GM12892 (cell line): ENCODE results near the gene DAPK2. TPM values are rescaled to one million over a fixed set of nuclear protein-coding genes. Genes with fewer than 3 reads are reported as not detected.
"Not testable (repeated sequence)": the region's sequence is repeated elsewhere in the genome, so short reads cannot be mapped to it uniquely, and the experiment has no call there.

Experiments
- DNase-seq: peaks from one replicate; pipeline ENCODE4 v3.0.0; 2011; ENCODE audit not compliant: insufficient read length
- FAIRE-seq: peaks from 2 replicates; lab custom pipeline; 2011; peaks lifted over from hg19 to GRCh38; lab: Jason Lieb, UNC
- POLR2A ChIP-seq: IDR thresholded peaks from 2 replicates; pipeline ENCODE4 v1.6.1; 2011; ENCODE audit warnings: low read depth, low read length, control low read depth
- POLR2AphosphoS5 ChIP-seq: IDR thresholded peaks from 2 replicates; pipeline ENCODE4 v1.6.1; 2011; ENCODE audit warnings: low read depth, low read length, control low read depth
- TAF1 ChIP-seq: IDR thresholded peaks from 2 replicates; pipeline ENCODE4 v1.6.1; 2011; ENCODE audit warnings: low read depth, mild to moderate bottlenecking, control low read depth, low read length, borderline replicate concordance
- polyA plus RNA-seq: library from polyadenylated mRNA; unstranded; fragments of >200 nt; gene quantifications from one replicate; pipeline ENCODE4 v1.2.1, GENCODE V29; 2012; ENCODE audit warnings: missing spikeins, inconsistent platforms; ENCODE audit not compliant: missing spikeins

Gene DAPK2
- 8.3 TPM for polyA plus RNA-seq

DNA sequence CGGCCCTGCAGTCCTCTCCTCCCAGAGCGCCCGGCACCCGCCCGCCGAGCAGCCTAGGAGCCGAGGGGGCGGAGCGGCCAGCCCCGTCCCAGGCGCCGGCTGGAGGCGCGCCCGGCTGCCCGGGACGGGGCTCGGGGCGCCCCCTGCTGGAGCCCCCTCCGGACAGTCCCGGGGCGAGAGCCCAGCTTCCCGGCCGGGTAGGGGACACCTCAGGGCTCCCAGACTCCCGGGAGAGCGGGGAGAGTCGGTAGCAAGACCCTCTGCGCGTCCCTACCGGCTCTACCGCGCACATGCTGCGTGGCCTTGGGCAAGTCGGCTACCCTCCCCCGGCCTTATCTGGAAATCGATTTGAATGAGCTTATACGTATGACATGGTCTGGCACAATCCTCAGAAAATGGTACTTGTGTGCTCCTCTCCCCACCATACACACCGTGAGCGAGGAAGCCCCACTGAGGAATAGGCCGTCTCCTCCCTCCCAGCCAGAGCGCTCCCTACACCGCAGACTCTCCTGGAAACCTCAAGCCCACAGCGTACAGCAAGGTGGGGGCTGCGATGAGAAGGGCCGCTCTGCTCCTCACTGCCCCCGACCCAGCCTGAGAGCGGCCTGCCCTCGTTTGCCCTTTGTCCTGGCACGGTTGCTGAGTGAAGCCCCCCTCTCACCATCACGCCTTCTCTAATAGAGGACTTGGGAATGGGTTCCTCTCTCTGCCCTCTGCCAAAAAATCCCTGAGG is at the start of gene DAPK2:
Gene DAPK2, minus strand, starts transcription at position 65 of the 733 bp plus-strand sequence. CDS start 6,224 bp downstream, outside the sequence.
- peak; percentile 38 for FAIRE-seq
- peak; percentile 91 for DNase-seq
- TF ChIP-seq POLR2A: no peak
- no peak for TF ChIP-seq TAF1
- no peak for TF ChIP-seq POLR2AphosphoS5

DNA sequence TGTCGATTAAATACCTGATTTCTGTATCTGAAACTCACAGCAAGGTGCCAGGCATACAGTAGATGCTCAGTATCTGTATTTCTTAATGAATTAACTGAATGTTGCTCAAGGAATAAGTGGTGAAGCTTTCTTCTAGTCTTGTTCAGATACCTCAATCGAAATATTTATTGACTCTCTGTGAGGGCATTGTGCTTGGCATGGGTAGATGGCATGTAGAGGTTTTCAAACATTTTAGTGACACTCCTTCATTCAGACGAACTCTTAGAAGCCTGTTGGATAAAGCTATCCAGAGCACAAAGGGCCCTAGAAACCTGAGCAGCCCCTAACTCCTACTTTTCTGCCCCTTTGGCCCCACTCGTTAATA is 49.1 kb upstream of the DAPK2 start:
- TF ChIP-seq POLR2A (no peak), POLR2AphosphoS5 (no peak), TAF1 (no peak)
- DNase-seq (no peak), FAIRE-seq (no peak)

DNA sequence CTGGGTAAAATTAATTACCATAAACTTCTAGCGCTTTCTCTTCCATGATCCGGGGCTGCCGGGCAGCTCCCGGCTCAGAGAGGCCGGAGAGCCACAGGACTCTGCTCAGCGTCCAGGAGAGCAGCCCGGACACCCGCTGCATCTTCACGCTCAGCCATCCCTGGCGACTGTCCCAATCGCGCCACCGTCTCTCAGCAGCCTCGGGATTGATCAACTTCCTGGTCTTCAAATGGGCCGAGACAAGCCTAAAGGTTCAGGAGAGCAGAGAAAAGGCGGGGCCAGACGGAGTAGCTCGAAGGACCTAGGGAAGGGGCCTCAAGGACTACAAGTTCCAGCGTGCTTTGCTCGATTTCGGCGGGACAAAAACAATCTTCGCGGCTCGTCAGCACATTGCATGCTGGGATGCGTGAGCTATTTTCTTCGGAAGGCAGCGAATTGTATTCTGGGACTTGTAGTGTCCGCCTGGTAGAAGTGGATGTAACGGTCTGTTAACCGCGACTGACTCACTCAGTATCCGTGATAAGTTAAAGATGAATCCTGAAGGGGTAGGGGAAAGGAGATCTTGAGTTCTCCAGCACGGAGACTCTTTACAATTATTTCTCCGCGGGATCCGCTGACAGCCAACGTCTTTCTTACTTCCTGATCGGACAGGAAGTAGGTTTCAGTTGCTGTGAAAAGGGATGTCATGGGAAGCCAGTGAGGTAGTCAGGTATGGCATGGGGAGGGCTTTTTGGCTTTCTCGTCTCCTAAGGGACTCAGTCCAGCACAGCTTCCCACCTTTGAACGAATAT is 47.5 kb upstream of the DAPK2 start, which contains the start of gene CIAO2A:
Gene CIAO2A, minus strand, starts transcription at position 212 of the 791 bp plus-strand sequence. Its CDS starts 70 bp downstream, at position 142.
- TF ChIP-seq TAF1 (0 out of 2 replicates have a peak, but pooled peaks have one; percentile 13), POLR2AphosphoS5 (peak; percentile 62; the same call in 1 of the 2 replicates), POLR2A (no peak)
- DNase-seq (peak; percentile 55), FAIRE-seq (peak; percentile 92)

DNA sequence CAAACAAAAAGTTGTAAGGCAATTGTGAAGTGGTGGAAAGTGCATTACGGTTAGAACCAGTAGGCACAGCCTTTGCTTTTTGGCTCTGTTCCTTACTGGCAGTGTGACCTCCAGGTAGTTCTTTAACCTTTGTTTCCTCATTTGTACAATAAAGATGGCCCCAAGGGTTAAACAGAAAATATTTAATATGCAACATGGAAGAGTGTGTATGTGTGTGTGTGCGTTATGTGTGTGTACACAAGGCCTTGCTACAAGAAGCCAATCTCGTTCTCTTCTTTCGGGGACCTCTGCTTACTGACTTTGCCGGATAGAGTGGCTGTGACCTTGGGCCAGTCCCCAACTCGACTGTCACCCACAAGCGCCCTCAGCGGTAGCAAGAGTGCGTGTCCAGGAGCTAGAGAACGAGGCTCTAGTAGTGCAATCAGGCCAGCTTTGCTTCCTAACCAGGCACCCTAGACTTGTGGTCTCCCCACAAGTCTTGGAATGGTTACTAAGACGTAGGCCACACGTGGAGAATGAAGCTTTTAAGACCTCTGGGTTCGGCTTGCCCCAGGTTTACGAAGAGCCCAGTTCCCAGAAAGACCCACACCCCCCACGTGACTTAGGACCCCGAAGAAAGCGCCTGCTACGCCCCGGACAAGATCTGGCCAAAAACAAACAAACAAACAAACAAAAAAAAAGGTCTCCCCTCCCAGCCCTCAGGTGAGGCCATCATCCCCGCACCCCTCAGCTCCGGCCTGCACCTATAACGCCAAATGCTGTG is 46.8 kb upstream of the DAPK2 start:
- FAIRE-seq (peak; percentile 86), DNase-seq (no peak)
- TF ChIP-seq POLR2AphosphoS5: no peak; the same call in 1 of the 2 replicates
- TF ChIP-seq POLR2A: 0 out of 2 replicates have a peak, but pooled peaks have one; percentile 47
- TF ChIP-seq TAF1: 0 out of 2 replicates have a peak, but pooled peaks have one; percentile 19

DNA sequence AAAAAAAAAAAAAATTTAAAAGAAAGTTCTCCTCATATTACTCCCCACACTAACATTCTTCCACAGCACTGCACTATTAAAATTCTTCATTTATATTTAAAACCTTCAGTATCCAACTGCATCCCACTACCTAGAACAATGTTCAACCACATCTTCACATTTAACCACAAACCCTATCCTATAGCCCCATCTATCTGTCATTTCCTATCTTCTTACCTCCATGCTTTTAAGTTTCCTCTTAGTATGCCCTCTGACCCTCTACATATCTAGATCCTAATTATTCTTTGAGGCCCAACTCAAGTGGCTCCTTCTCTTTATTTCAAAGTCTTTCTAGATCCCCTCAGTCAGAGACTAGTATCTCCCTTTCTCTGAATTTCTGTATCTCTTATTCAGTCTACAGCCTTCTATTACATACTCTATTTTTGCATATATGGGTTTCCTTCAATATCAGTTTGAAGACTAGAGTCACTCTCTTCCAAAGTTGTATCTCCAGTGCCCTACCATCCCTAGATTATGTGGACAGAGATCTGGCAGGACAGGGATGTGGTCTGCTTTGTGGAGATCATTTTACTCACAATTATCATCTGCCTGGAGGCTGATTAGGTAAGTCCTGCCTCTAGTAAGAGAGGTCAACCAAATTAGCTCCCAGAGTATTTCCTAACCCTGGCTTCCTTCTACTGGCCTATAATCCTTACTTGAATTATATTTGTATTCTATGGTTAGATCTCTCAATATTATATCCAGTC is 46.0 kb upstream of the DAPK2 start:
- no peak for DNase-seq
- no peak for FAIRE-seq
- TF ChIP-seq POLR2A (no peak), TAF1 (no peak), POLR2AphosphoS5 (no peak)

DNA sequence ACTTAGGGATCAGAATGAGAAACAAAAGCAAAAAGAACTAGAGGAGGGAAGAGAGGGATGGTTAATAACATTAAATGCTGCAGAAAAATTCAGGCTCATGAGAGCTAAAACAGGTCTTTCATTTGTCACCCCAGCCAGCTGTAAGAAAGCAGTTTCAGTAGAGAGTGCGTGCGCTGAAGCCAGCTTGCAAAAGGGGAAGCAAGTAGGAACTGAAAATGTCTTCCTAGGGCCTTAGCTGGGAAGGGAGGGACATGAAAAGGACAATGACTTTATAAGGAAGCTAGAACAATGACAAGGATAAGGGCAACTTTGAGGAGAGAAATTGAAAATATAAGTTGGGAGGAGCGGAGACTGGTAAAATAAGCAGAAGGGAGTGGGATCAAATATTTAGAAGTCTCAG is 44.2 kb upstream of the DAPK2 start:
- DNase-seq (peak; percentile 28), FAIRE-seq (peak; percentile 46)
- TF ChIP-seq POLR2AphosphoS5: no peak
- no peak for TF ChIP-seq POLR2A
- no peak for TF ChIP-seq TAF1

DNA sequence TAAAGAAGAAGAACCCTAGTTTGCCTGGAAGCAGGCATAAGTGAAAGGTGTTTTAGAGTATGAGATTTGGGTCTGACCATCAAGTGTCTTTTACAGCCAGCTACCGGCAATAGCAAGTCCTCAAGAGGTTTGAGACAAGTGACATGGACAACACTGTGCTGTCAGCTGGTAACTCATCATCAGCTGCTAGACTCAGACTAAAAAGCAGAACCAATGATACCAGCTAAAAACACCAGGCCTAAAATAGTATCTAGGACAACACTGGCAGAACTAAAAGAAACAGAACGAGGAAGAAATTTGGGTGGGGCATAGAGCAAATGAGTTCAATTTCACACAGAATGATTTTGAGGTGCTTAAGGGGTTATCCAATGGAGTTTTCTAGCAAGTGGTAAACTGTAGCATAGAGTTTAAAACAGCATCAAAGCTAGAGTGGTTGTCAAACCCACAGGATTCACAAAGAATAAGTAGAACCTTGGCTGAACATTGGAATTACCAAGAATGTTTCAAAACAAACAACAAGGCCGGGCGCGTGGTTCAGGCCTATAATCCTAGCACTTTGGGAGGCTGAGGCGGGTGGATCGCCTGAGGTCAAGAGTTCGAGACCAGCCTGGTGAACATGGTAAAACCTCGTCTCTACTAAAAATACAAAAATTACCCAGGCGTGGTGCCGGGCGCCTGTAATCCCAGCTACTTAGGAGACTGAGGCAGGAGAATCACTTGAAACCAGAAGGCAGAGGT is 43.4 kb upstream of the DAPK2 start:
- FAIRE-seq: peak; percentile 83
- DNase-seq: peak; percentile 27
- TF ChIP-seq POLR2A: no peak
- no peak for TF ChIP-seq TAF1
- no peak for TF ChIP-seq POLR2AphosphoS5

DNA sequence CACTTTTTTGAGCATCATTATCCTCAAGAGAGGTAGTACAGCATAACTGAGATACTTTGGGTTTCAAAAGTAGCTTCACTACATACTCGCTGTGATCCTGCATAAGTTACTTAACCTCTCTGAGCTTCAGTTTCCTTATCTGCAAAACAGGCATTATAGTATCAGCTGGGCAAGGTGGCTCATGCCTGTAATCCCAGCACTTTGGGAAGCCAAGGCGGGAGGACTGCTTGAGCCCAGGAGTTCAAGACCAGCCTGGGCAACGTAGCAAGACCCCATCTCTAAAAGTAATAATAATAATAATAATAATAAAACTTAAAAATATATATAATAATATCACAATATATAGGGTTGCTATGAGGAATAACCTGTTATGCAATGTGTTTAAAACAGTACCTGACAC is 36.5 kb upstream of the DAPK2 start:
- DNase-seq (no peak), FAIRE-seq (no peak)
- no peak for TF ChIP-seq POLR2A
- TF ChIP-seq POLR2AphosphoS5: no peak
- TF ChIP-seq TAF1: no peak

DNA sequence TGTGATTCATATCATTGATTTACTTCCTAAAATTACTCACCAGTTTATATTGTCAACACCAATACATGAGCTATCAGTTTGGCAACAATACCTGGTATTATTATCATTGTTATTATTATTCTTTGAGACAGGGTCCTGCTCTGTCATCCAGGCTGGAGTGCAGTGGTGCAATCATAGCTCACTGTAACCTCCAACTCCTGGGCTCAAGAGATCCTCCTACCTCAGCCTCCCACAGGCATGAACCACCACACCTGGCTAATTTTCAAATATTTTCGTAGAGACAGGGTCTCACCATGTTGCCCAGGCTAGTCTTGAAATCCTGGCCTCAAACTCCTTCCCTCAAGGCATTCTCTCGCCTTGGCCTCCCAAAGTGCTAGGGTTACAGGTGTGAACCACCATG is 27.2 kb upstream of the DAPK2 start:
- not testable (repeated sequence) for FAIRE-seq

DNA sequence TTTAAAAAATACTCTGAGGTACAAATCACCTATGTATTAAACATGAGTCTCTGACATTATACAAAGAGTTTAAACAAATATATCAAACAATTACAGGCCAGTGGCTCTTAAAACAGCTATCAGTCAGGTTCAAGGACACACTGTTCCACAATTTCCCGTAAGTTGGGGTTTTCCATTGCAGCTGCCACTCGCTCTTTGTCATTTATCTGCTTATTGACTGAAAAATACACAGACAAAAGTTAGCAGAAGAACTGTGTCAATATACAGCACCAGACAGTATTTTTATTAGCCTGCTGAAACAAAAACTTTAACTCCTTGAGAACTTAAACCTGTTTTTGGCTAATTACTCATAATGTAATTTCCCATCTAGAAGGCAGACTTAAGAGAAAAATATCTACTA is 26.5 kb upstream of the DAPK2 start:
- FAIRE-seq (no peak), DNase-seq (no peak)
- TF ChIP-seq POLR2A (no peak), TAF1 (no peak), POLR2AphosphoS5 (no peak)

More for the DNA sequence above, 27.2 kb upstream of the DAPK2 start:
- DNase-seq: not testable (repeated sequence)
